Endothelial cell of hepatic sinusoid (primary cell): ENCODE results near the gene KLHL11.

Experiments
- in situ Hi-C: cut with HindIII; loops from 2 replicates; pipeline ENCODE4 v1.10.0; 2017; ENCODE audit warnings: low sequenced_read_pairs

The KLHL11 gene

GRCh38 chr17:41812381-41813151, 52.7 kb downstream of the KLHL11 start, which contains the start of gene FKBP10:
Gene FKBP10 (plus strand): TSS chr17:41813004. CDS start chr17:41813035, 31 bp downstream.
- in situ Hi-C loops: no loop called here

- in situ Hi-C loops: no loop called here
Measured at GRCh38 chr17:41811549-41812380, 53.5 kb downstream of the KLHL11 start, which contains the start of gene P3H4. Gene P3H4 (minus strand): TSS chr17:41811949. CDS start chr17:41811915, 34 bp downstream.

DNA sequence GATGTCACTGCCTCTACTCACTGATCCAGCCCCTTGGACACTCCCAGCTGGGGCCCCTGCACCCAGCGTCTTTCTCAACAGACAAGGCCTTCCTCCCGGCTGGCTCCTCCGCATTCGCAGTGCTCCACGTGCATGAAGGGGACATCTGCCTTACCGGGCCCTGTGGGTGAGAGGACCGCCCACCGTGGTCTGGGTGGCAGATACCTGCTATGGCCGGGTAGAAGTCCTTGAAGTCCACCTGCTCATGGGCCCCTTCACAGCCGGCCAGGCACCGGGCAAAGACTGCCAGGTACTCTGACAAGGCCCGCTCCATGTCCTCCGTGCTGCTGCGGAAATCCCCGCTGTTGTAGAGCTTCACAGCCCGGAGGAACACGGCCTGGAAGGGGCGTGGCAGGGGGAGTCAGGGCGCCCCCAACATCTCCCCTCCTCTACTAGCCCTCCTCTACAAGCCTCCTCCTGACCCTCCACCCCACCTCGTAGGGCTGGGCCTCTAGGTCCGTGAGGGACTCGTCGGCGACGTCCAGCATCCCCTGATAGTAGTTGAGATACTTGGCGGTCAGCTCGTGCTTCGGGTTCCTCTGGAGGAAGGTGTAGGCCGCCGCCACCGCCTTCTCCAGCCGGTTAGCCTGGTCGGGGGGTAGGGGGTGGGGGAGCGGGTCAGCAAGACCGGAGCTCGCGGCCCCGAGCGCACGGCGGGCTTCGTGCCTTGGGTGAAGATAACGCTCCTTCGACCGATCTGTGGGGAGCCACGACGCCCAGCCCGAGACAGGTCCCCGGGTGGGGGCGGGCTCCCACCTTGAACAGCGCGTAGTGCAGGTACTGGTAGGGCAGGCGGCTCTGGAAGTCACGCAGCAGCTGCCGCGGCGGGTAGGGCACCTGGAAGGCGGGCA, 54.3 kb downstream of the KLHL11 start:
- in situ Hi-C loops: no loop called here

DNA sequence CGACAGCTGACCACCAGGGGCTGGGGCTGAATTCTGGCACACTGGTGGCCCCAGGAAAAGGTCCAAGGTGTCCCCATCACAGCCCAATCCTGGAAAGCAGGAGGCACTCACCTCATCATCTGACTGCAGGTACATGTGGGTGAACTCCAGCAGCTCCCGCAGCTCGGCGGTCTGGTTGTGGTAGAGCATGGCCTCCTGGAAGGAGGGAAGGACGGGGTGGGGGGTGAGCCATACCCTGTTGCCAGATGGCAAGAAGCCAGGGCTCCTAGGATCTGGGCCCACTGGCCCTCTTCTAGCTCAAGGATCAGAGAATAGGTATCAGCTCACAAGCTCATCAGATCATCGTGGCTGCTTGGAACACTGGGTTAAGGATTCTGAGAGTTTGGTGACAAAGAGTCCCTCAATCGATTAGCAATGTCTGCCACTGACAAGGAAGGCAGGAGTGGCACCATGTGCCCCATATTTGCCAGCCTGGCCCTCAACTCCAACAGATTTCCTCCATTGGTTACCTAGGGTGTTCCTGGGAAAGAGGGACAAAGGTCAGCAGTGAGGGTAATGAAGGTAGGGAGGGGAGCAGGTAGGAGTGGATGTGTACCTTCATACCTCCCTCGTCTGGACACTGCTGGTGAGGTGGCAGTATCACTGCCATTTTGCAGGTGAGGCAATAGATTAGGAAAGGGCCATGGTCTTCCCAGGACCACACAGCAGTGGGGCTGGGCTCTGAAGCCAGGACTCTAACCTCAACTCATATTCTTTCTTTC, 58.4 kb downstream of the KLHL11 start:
- in situ Hi-C loops: loop anchor here (5.0 to 10.0 kb wide), 2 partner anchors 50 to 252 kb away; no protein-coding TSS in a partner anchor
